ENCODE data around the gene LMBRD2. TPM values are rescaled to one million over a fixed set of nuclear protein-coding genes. Genes with fewer than 3 reads are reported as not detected.
"Not testable (repeated sequence)": the region's sequence is repeated elsewhere in the genome, so short reads cannot be mapped to it uniquely, and the experiment has no call there.

Gene LMBRD2
- 9.5 TPM for polyA plus RNA-seq (2012; ENCODE audit: insufficient read depth, insufficient read length)

- peak within 1 kb of the TSS; percentile 81 for H3K4me3 ChIP-seq (ENCODE audit: low read length)
These were observed at the start of gene LMBRD2, which contains the start of gene SKP2 for GRCh38 chr5:36151434-36152323. Gene LMBRD2, minus strand, starts transcription at chr5:36151887. Its CDS starts 8,538 bp downstream, at chr5:36143349. Gene SKP2, plus strand, starts transcription at chr5:36152111. Its CDS starts 152 bp downstream, at chr5:36152263.

GRCh38 chr5:36200513-36200912, 48.8 kb upstream of the LMBRD2 start:
- no peak overlapping the region for H3K4me3 ChIP-seq (ENCODE audit: low read length)
- no peak for DNase-seq (ENCODE audit: low read depth, low spot score)

More at GRCh38 chr5:36151434-36152323, at the start of gene LMBRD2, which contains the start of gene SKP2:
- peak; percentile 97 for DNase-seq (ENCODE audit: low read depth, low spot score)

DNA sequence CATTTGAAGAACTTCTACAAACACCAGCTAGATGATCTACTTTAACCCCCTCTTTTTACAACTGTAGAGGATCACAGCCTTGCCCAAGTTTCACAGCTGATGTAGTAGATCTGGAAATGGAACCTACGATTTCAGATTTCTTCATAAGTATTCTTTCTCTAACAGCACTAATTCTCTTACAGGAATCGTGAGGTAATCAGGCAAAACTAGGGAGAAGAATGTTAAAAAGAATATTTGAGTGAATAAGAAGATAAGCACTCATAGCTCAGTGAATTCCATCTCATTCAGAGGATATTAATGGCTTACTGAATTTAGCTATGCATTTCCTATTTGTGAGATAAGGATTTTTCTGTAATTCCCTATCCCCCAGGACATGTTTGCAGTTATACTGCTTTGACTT, 47.9 kb upstream of the LMBRD2 start:
- no peak overlapping the region for H3K4me3 ChIP-seq (ENCODE audit: low read length)
- DNase-seq (ENCODE audit: low read depth, low spot score): no peak

DNA sequence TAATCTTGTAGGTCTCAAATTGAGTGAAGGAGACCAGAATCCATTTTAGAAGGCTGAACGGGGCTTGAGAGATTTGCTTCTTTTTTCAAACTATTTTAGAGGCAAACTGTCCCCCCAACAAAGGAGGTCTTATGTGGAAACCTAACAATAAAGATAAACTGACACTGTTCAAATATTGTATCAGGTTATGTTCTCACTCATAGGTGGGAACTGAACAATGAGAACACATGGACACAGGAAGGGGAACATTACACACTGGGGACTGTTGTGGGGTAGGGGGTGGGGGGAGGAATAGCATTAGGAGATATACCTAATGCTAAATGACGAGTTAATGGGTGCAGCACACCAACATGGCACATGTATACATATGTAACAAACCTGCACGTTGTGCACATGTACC, 47.1 kb upstream of the LMBRD2 start:
- not testable (repeated sequence) for H3K4me3 ChIP-seq (ENCODE audit: low read length); DNase-seq (ENCODE audit: low read depth, low spot score)

- H3K4me3 ChIP-seq (ENCODE audit: low read length): no peak overlapping the region
- no peak for DNase-seq (ENCODE audit: low read depth, low spot score)
These were observed 46.6 kb upstream of the LMBRD2 start for GRCh38 chr5:36198281-36198680.

DNA sequence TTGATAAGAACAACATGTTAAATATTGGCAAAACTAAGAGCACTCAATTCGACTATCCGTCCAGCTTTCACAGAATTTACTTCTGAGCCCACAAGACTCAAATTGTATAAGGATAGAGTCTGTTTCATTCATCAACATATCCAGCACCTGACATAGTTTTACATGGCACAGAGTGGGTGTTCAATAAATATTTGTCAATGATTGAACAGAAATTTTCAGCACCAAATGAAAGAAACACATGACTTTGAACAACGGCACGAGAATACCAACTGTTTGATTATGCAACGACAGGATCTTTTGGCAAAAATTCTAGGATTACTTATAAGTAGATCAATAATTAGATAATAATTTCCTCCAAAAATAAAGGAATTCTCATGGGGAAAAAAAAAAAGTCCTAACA, 42.1 kb upstream of the LMBRD2 start:
- H3K4me3 ChIP-seq (ENCODE audit: low read length): no peak overlapping the region
- DNase-seq (ENCODE audit: low read depth, low spot score): no peak

DNA sequence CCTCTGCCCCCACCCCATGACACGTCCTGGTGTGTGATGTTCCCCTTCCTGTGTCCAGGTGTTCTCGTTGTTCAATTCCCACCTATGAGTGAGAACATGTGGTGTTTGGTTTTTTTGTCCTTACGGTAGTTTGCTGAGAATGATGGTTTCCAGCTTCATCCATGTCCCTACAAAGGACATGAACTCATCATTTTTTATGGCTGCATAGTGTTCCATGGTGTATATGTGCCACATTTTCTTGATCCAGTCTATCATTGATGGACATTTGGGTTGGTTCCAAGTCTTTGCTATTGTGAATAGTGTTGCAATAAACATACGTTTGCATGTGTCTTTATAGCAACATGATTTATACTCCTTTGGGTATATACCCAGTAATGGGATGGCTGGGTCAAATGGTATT, 32.7 kb upstream of the LMBRD2 start:
- not testable (repeated sequence) for H3K4me3 ChIP-seq (ENCODE audit: low read length); DNase-seq (ENCODE audit: low read depth, low spot score)

DNA sequence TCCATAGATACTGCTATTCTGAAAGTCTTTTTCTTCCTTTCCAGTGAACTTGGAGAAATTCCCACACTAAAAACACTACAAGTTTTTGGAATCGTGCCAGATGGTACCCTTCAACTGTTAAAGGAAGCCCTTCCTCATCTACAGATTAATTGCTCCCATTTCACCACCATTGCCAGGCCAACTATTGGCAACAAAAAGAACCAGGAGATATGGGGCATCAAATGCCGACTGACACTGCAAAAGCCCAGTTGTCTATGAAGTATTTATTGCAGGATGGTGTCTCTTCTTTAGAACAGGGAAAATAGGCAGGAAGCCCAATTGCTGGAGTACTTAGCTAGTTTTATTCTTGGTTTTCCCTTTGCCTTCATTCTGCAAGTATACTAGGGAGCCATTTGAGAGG, 30.1 kb upstream of the LMBRD2 start:
- DNase-seq (ENCODE audit: low read depth, low spot score): no peak
- H3K4me3 ChIP-seq (ENCODE audit: low read length): no peak overlapping the region

GRCh38 chr5:36180556-36181350, 29.1 kb upstream of the LMBRD2 start:
- DNase-seq (ENCODE audit: low read depth, low spot score): no peak
- no peak overlapping the region for H3K4me3 ChIP-seq (ENCODE audit: low read length)

DNA sequence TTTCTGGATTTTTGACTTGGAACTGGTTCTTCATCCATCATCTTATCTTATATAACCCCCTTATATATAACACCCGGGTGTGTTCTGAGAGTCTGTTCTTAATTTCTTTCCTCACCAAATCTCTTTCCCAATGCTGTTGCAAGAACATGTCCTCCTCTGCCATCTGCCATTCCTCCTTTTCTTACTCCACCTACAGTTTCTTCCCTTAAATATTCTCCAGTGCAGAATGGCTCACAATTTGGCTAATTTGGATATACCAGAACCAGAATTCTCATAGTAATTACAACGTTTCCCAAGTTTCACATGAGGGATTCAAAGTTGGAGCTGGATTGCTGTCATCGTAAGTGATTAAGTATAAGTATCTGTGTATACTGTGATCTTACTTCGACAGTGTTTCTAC, 28.3 kb upstream of the LMBRD2 start:
- H3K4me3 ChIP-seq (ENCODE audit: low read length): no peak overlapping the region
- DNase-seq (ENCODE audit: low read depth, low spot score): no peak

DNA sequence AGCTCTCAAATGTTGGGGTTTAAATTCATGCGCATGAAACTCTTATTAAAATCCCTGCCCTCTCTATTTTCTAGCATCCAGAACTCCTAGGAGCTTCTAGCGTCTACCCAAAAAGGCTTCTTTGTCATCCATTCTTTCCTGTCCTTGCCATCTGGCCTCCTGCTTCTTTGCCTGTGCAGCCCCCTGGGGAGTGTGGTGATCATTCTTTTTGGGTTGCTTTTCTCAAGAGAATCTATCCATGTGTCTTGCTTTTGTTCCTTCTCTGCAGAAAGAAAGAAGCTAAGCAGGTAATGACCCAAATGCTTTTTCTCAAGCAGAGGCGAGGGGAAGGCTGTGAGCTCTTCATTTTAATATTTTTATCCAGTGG, 26.8 kb upstream of the LMBRD2 start:
- no peak for DNase-seq (ENCODE audit: low read depth, low spot score)

GRCh38 chr5:36177715-36178523, 26.2 kb upstream of the LMBRD2 start:
- no peak overlapping the region for H3K4me3 ChIP-seq (ENCODE audit: low read length)
- no peak for DNase-seq (ENCODE audit: low read depth, low spot score)

More for the DNA sequence above, 26.8 kb upstream of the LMBRD2 start:
- H3K4me3 ChIP-seq (ENCODE audit: low read length): no peak overlapping the region

- no peak for DNase-seq (ENCODE audit: low read depth, low spot score)
- H3K4me3 ChIP-seq (ENCODE audit: low read length): no peak overlapping the region
These were observed 25.5 kb upstream of the LMBRD2 start for GRCh38 chr5:36177154-36177553.

DNA sequence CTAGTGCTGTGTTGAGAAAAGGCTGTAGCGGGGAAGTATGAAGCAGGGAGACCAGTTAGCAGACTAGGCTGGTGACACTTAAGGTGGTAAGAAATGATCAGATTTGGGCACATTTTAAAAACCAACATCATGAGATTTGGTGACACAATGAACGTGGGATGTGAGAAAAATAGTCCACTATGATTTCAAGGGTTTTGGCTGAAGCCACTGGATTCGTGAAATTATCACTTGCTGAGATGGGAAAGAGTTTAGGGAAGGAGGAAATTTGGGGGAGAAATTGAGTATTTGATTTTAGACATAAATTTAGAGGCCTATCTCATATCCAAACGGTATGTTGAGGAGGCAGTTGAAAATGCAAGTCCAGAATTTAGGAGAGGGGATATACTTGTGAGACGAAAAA, 23.4 kb upstream of the LMBRD2 start:
- H3K4me3 ChIP-seq (ENCODE audit: low read length): no peak overlapping the region
- DNase-seq (ENCODE audit: low read depth, low spot score): no peak

GRCh38 chr5:36174119-36174518, 22.4 kb upstream of the LMBRD2 start:
- DNase-seq (ENCODE audit: low read depth, low spot score): no peak
- no peak overlapping the region for H3K4me3 ChIP-seq (ENCODE audit: low read length)

DNA sequence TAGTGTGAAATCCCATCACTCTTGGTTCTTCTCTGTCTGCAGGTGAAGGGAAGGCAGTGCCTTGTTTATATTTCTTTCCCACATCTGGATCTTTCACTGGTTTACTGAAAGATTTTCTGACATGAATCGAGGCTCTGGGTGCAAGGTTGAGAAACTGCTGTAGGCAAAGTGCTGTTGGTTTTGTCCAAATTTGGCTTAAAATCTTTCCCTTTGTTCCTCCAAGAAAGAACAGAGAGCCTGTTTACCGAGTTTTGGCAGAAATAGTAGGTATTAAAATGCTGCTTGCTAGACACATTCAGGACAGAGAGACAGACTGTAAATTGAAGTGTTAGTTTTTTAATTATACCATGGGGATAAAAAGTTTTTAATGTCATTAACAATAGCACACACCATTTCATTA, 21.7 kb upstream of the LMBRD2 start:
- no peak overlapping the region for H3K4me3 ChIP-seq (ENCODE audit: low read length)
- DNase-seq (ENCODE audit: low read depth, low spot score): no peak

- no peak for DNase-seq (ENCODE audit: low read depth, low spot score)
- H3K4me3 ChIP-seq (ENCODE audit: low read length): no peak overlapping the region
These were observed 20.9 kb upstream of the LMBRD2 start for GRCh38 chr5:36172599-36172998.

- no peak overlapping the region for H3K4me3 ChIP-seq (ENCODE audit: low read length)
- no peak for DNase-seq (ENCODE audit: low read depth, low spot score)
These were observed 19.2 kb upstream of the LMBRD2 start for GRCh38 chr5:36170832-36171424.

GRCh38 chr5:36168737-36169136, 17.1 kb upstream of the LMBRD2 start:
- H3K4me3 ChIP-seq (ENCODE audit: low read length): no peak overlapping the region
- no peak for DNase-seq (ENCODE audit: low read depth, low spot score)
